H1 (cell line): ENCODE data around the gene NAT9. TPM values are rescaled to one million over a fixed set of nuclear protein-coding genes. Genes with fewer than 3 reads are reported as not detected.
A peak's percentile ranks its signal among the peaks of the same experiment; 100 is the strongest.

Experiments used
- CTCF ChIA-PET: fragments of 300-600 bp; sonication (Branson Sonifier 250); formaldehyde crosslinking; loops from one replicate; lab custom pipeline; 2021; ENCODE audit not compliant: partially characterized antibody; lab: Charles Lee
- POLR2A ChIA-PET: fragments of 300-600 bp; sonication (Branson Sonifier 250); formaldehyde crosslinking; loops from one replicate; lab custom pipeline; 2021; ENCODE audit warnings: inconsistent platforms; ENCODE audit not compliant: partially characterized antibody; lab: Charles Lee
- DNase-seq, 2 experiments: peaks; one replicate each; pipeline versions ENCODE4 v3.0.0 to v3.0.0-alpha.2; 2010 to 2022; ENCODE audit warnings: low spot score in 2 of 2, low read depth in 1 of 2, mixed read lengths in 1 of 2
- FAIRE-seq: peaks from 2 replicates; lab custom pipeline; 2011; peaks lifted over from hg19 to GRCh38; lab: Jason Lieb, UNC
- H2AFZ ChIP-seq: 2 replicates; pipeline ENCODE4 v1.8.1; 2012; ENCODE audit warnings: low read length, inconsistent platforms
- H2AK5ac ChIP-seq: 2 replicates; pipeline ENCODE4 v1.6.1; 2013; ENCODE audit warnings: low read depth, low read length
- H2BK120ac ChIP-seq: replicated peaks from 2 replicates; pipeline ENCODE3; 2013; ENCODE audit warnings: low read depth, low read length, inconsistent platforms
- H2BK12ac ChIP-seq: 2 replicates; pipeline ENCODE4 v1.6.1; 2013; ENCODE audit warnings: low read depth, low read length
- H2BK15ac ChIP-seq: 2 replicates; pipeline ENCODE4 v1.6.1; 2013; ENCODE audit warnings: low read length
- H2BK20ac ChIP-seq: 2 replicates; pipeline ENCODE4 v1.6.1; 2013; ENCODE audit warnings: low read length
- H2BK5ac ChIP-seq: 2 replicates; pipeline ENCODE4 v1.6.1; 2013; ENCODE audit warnings: low read depth, low read length
- H3K14ac ChIP-seq: 2 replicates; pipeline ENCODE4 v1.6.1; 2013; ENCODE audit warnings: inconsistent platforms; ENCODE audit not compliant: insufficient read length
- H3K18ac ChIP-seq: 2 replicates; pipeline ENCODE4 v1.6.1; 2013; ENCODE audit warnings: low read length; ENCODE audit errors: extremely low read depth
- H3K23ac ChIP-seq: 2 replicates; pipeline ENCODE4 v1.6.1; 2013; ENCODE audit warnings: inconsistent platforms; ENCODE audit not compliant: insufficient read length
- H3K23me2 ChIP-seq: 2 replicates; pipeline ENCODE4 v1.6.1; 2013; ENCODE audit warnings: low read depth, low read length
- H3K27ac ChIP-seq: 2 replicates; pipeline ENCODE4 v1.6.1; 2011; ENCODE audit warnings: low read depth, low read length, inconsistent platforms
- H3K27me3 ChIP-seq, 4 experiments: replicated peaks in 1 of 4; 1 replicate in 1 of 4; 2 replicates in 3 of 4; pipeline versions ENCODE4 v1.6.1 to v1.8.1; 2011 to 2013; ENCODE audit warnings: low read length in 3 of 4, mild to moderate bottlenecking in 3 of 4, inconsistent platforms in 2 of 4, mixed read lengths in 2 of 4, moderate library complexity in 1 of 4; ENCODE audit not compliant: control insufficient read depth in 3 of 4, insufficient read depth in 3 of 4; ENCODE audit errors: extremely low read depth in 1 of 4
- H3K36me3 ChIP-seq, 4 experiments: 2 replicates each; pipeline versions ENCODE4 v1.6.1 to v1.8.1; 2011 to 2013; ENCODE audit warnings: mild to moderate bottlenecking in 4 of 4, low read length in 3 of 4, moderate library complexity in 2 of 4, control low read depth in 1 of 4, inconsistent platforms in 1 of 4; ENCODE audit not compliant: insufficient read depth in 4 of 4, control insufficient read depth in 2 of 4
- H3K4ac ChIP-seq: replicated peaks from 2 replicates; pipeline ENCODE3; 2013; ENCODE audit warnings: low read length, low read depth, mixed read lengths, inconsistent platforms; ENCODE audit not compliant: insufficient read length
- H3K4me1 ChIP-seq, 4 experiments: replicated peaks in 1 of 4; 1 replicate in 1 of 4; 2 replicates in 3 of 4; pipeline versions ENCODE4 v1.6.1 to v1.8.1; 2011 to 2013; ENCODE audit warnings: low read length in 3 of 4, inconsistent platforms in 2 of 4, mixed read lengths in 1 of 4; ENCODE audit not compliant: insufficient read depth in 4 of 4, control insufficient read depth in 3 of 4
- H3K4me2 ChIP-seq, 2 experiments: 2 replicates each; pipeline versions ENCODE4 v1.6.1 to v1.8.1; 2011 to 2013; ENCODE audit warnings: low read depth in 2 of 2, low read length in 2 of 2, control low read depth in 1 of 2, inconsistent platforms in 1 of 2, mild to moderate bottlenecking in 1 of 2; ENCODE audit not compliant: insufficient read depth in 1 of 2
- H3K4me3 ChIP-seq, 4 experiments: fragments of 200-600, 300-600 bp in 1 of 4; sonication (generic), shearing (Covaris generic), sonication (Bioruptor Twin) in 1 of 4; 2 replicates each; pipeline versions ENCODE4 v1.5.1 to v1.8.1; 2011 to 2016; ENCODE audit warnings: low read length in 4 of 4, low read depth in 3 of 4, control low read depth in 2 of 4, inconsistent platforms in 2 of 4, mild to moderate bottlenecking in 2 of 4, mixed read lengths in 1 of 4, moderate library complexity in 1 of 4; ENCODE audit not compliant: insufficient read depth in 2 of 4; ENCODE audit errors: extremely low read depth in 1 of 4
- H3K56ac ChIP-seq: replicated peaks from 2 replicates; pipeline ENCODE3; 2013; ENCODE audit warnings: low read depth, mild to moderate bottlenecking, mixed read lengths, low read length, inconsistent platforms; ENCODE audit not compliant: insufficient read length
- H3K79me1 ChIP-seq: 2 replicates; pipeline ENCODE4 v1.6.1; 2013; ENCODE audit warnings: low read depth, low read length, control low read depth
- H3K79me2 ChIP-seq, 2 experiments: 2 replicates each; pipeline versions ENCODE4 v1.6.1 to v1.8.1; 2012 to 2013; ENCODE audit warnings: low read length in 2 of 2, mild to moderate bottlenecking in 2 of 2, inconsistent platforms in 1 of 2; ENCODE audit not compliant: insufficient read depth in 2 of 2, control insufficient read depth in 1 of 2
- H3K9ac ChIP-seq, 4 experiments: replicated peaks in 1 of 4; 1 replicate in 1 of 4; 2 replicates in 3 of 4; pipeline versions ENCODE4 v1.6.1 to v1.8.1; 2011 to 2013; ENCODE audit warnings: low read depth in 3 of 4, low read length in 3 of 4, control low read depth in 2 of 4, mild to moderate bottlenecking in 2 of 4, moderate library complexity in 2 of 4, inconsistent platforms in 1 of 4; ENCODE audit errors: extremely low read depth in 1 of 4
- H3K9me3 ChIP-seq, 2 experiments: 2 replicates each; pipeline versions ENCODE4 v1.6.1 to v1.8.1; 2012 to 2013; ENCODE audit warnings: mild to moderate bottlenecking in 2 of 2, moderate library complexity in 2 of 2, control low read depth in 1 of 2, inconsistent platforms in 1 of 2, low read depth in 1 of 2, low read length in 1 of 2, mixed read lengths in 1 of 2; ENCODE audit not compliant: insufficient read depth in 2 of 2
- H4K20me1 ChIP-seq, 2 experiments: replicated peaks in 1 of 2; 2 replicates each; pipeline versions ENCODE3 to v1.8.1; 2011 to 2013; ENCODE audit warnings: inconsistent platforms in 2 of 2, low read length in 2 of 2, mild to moderate bottlenecking in 1 of 2; ENCODE audit not compliant: insufficient read depth in 2 of 2, control insufficient read depth in 1 of 2
- H4K5ac ChIP-seq: 2 replicates; pipeline ENCODE4 v1.6.1; 2013; ENCODE audit warnings: low read length, low read depth, mixed read lengths, inconsistent platforms; ENCODE audit not compliant: insufficient read length
- H4K8ac ChIP-seq: 2 replicates; pipeline ENCODE4 v1.8.0; 2013; ENCODE audit warnings: mild to moderate bottlenecking, moderate library complexity, low read length, inconsistent platforms; ENCODE audit not compliant: insufficient read depth; ENCODE audit errors: extremely low read depth
- H4K91ac ChIP-seq: replicated peaks from 2 replicates; pipeline ENCODE3; 2013; ENCODE audit warnings: low read length, mixed read lengths, inconsistent platforms; ENCODE audit not compliant: insufficient read length
- CBX5 ChIP-seq: fragments of 300-800, 300-1000 bp; sonication (generic); IDR thresholded peaks from 2 replicates; pipeline ENCODE4 v1.7.1; 2016; ENCODE audit warnings: antibody characterized with exemption, low read length, low read depth
- CBX8 ChIP-seq: fragments of 300-800, 300-1000 bp; sonication (generic); IDR thresholded peaks from 2 replicates; pipeline ENCODE4 v1.7.1; 2016; ENCODE audit warnings: low read depth, low read length, borderline replicate concordance
- GTF2F1 ChIP-seq: IDR thresholded peaks from 2 replicates; pipeline ENCODE4 v1.6.1; 2012; ENCODE audit warnings: low read depth, low read length, improper control_type of control experiment, borderline replicate concordance
- KDM4A ChIP-seq: IDR thresholded peaks from one replicate; pipeline ENCODE4 v1.7.1; 2012; ENCODE audit warnings: low read depth, mild to moderate bottlenecking, moderate library complexity, low read length, inconsistent platforms; ENCODE audit not compliant: severe bottlenecking
- RAD21 ChIP-seq, 2 experiments: IDR thresholded peaks in 1 of 2; conservative IDR thresholded peaks in 1 of 2; 2 replicates each; pipeline ENCODE4 v1.6.1; 2011; ENCODE audit warnings: low read depth in 2 of 2, low read length in 2 of 2, improper control_type of control experiment in 1 of 2, inconsistent platforms in 1 of 2, mild to moderate bottlenecking in 1 of 2, moderate library complexity in 1 of 2
- RFX5 ChIP-seq: IDR thresholded peaks from 2 replicates; pipeline ENCODE4 v1.6.1; 2011; ENCODE audit warnings: low read depth, low read length, improper control_type of control experiment, borderline replicate concordance
- SIRT6 ChIP-seq: IDR thresholded peaks from one replicate; pipeline ENCODE4 v1.7.1; 2012; ENCODE audit warnings: low read length, inconsistent platforms
- SP2 ChIP-seq: IDR thresholded peaks from 2 replicates; pipeline ENCODE4 v1.6.1; 2012; ENCODE audit warnings: mild to moderate bottlenecking, low read length, inconsistent platforms
- SP4 ChIP-seq: IDR thresholded peaks from 2 replicates; pipeline ENCODE4 v1.6.1; 2012; ENCODE audit warnings: low read length, inconsistent platforms
- TEAD4 ChIP-seq: IDR thresholded peaks from 2 replicates; pipeline ENCODE4 v1.6.1; 2012; ENCODE audit warnings: low read depth, low read length, inconsistent platforms, mixed read lengths
- WGBS, 2 experiments: shearing (Covaris generic) in 1 of 2; methylation state at CpG; one replicate each; pipeline versions ENCODE4 v1.1.6 to v1.1.7; 2013 to 2015; ENCODE audit warnings: low lambda C conversion rate in 2 of 2, mixed read lengths in 2 of 2, inconsistent platforms in 1 of 2, low coverage in 1 of 2, missing lambda C conversion rate in 1 of 2; ENCODE audit not compliant: insufficient replicate concordance in 2 of 2, insufficient coverage in 1 of 2, insufficient read length in 1 of 2; ENCODE audit errors: extremely low coverage in 1 of 2, missing lambda C conversion rate in 1 of 2; 5-methylcytosine and 5-hydroxymethylcytosine counted together
- polyA plus RNA-seq, 7 experiments: library from polyadenylated mRNA; depleted of rRNA in 3 of 7; stranded (reverse) in 5 of 7; unstranded in 2 of 7; fragments of >200 nt in 5 of 7; fragments of 200-250 nt in 2 of 7; gene quantifications; 1 replicate in 5 of 7; 2 replicates in 1 of 7; 4 replicates in 1 of 7; pipeline versions ENCODE4 v1.2.1 to v1.2.3, GENCODE V29; 2011 to 2013; ENCODE audit warnings: missing spikeins in 2 of 7, mixed read lengths in 2 of 7
- total RNA-seq: library from RNA; stranded (reverse); fragmentation: NEBNext Ultra II Directional; extraction: Animal tissue kit (Norgen Biotek cat#: 25700); gene quantifications from 2 replicates; pipeline ENCODE4 v1.2.1, GENCODE V29; 2021

The NAT9 gene
- total and polyA plus RNA-seq, 2 of the 8 experiments (the other 6 are each of a cell fraction or from before 2014, with no cell fraction given), result 32.3 to 42.7 TPM

- H3K4me1 ChIP-seq, result peaks cover 10 to 70% (median 50%) of the 10 kb centered on the region in 4 experiments
- H4K5ac ChIP-seq, result no peak overlapping the region
- no peak overlapping the region for H3K14ac ChIP-seq
- peak overlapping the region; percentile 75 for H3K18ac ChIP-seq
- H3K23me2 ChIP-seq, result no peaks in the 10 kb centered on the region
- H3K27ac ChIP-seq, result no peak overlapping the region
- H2BK12ac ChIP-seq, result no peak overlapping the region
- no peak overlapping the region for H2BK15ac ChIP-seq
- FAIRE-seq (no peak), DNase-seq (no peak)
- H4K91ac ChIP-seq, result peak overlapping the region; percentile 38
- peaks cover 22% of the 10 kb centered on the region for H3K79me1 ChIP-seq
- no peak overlapping the region for H2AK5ac ChIP-seq
- ChIA-PET POLR2A (interaction anchor here (1.0 to 6.5 kb wide), 3 partner anchors 11 to 17 kb away, joined by 4 to 70 read pairs (median 32); partner anchors contain the start of gene NHERF1), CTCF (interaction anchor here (1.9 to 15.7 kb wide), 5 partner anchors 9 to 24 kb away, joined by 7 to 231 read pairs (median 53); partner anchors contain the start of genes NAT9 and RAB37)
- H2BK20ac ChIP-seq, result no peak overlapping the region
- no peak overlapping the region for H4K8ac ChIP-seq
- no peak overlapping the region for H2AFZ ChIP-seq
- H3K56ac ChIP-seq, result no peak overlapping the region
- no peak overlapping the region for H3K4ac ChIP-seq
- WGBS, 2 experiments, result 91% methylated on average over 11 of the region's 11 CpGs; no CpG with 5 or more reads in 1 of the 2 experiments
- peaks cover 0 to 6% (median 0%) of the 10 kb centered on the region in 4 experiments; a peak in 1 of 8 replicates for H3K36me3 ChIP-seq
- no peak overlapping the region for H3K4me3 ChIP-seq
- no peaks in the 10 kb centered on the region for H3K27me3 ChIP-seq
- no peak overlapping the region for H3K4me2 ChIP-seq
- no peak overlapping the region for H3K23ac ChIP-seq
- TF ChIP-seq SIRT6, result no peak
- no peak for TF ChIP-seq SP2
- TF ChIP-seq SP4, result no peak
- no peak for TF ChIP-seq KDM4A
- TF ChIP-seq RFX5, result no peak
- no peak for TF ChIP-seq CBX8
- TF ChIP-seq TEAD4, result no peak
- no peak for TF ChIP-seq CBX5
- no peak for TF ChIP-seq RAD21 (IDR thresholded peaks at IDR 0.05 in 1 of 2, conservative IDR thresholded peaks at IDR 0.05 in 1 of 2; ENCODE audit: low read depth in 2 of 2, low read length in 2 of 2)
- TF ChIP-seq GTF2F1, result no peak
- peak overlapping the region; percentile 78 for H2BK5ac ChIP-seq
- no peak overlapping the region for H2BK120ac ChIP-seq
- H3K79me2 ChIP-seq, result peaks cover 0 to 43% of the 10 kb centered on the region in 2 experiments; a peak in 2 of 4 replicates
- H4K20me1 ChIP-seq, result peaks cover 3 to 12% of the 10 kb centered on the region in 2 experiments
- H3K9ac ChIP-seq, result no peak overlapping the region
- H3K9me3 ChIP-seq, result no peaks in the 10 kb centered on the region
Observed at GRCh38 chr17:74761931-74762330, 14.2 kb downstream of the NAT9 start.
